Suprapubic skin (tissue), 4 donors: ENCODE measurements around the gene HERC2. TPM values are rescaled to one million over a fixed set of nuclear protein-coding genes. Genes with fewer than 3 reads are reported as not detected.
"Not testable (repeated sequence)": the region's sequence is repeated elsewhere in the genome, so short reads cannot be mapped to it uniquely, and the experiment has no call there.

Source experiments
- DNase-seq, 2 donors: peaks; one replicate each; pipeline ENCODE4 v3.0.0-alpha.2; 2019; ENCODE audit warnings: low spot score in 2 of 2
- H3K27ac ChIP-seq: fragments of 200-600 bp; sonication (generic); one replicate; pipeline ENCODE4 v1.5.1; 2019
- H3K27me3 ChIP-seq: fragments of 200-600 bp; sonication (generic); one replicate; pipeline ENCODE4 v1.5.1; 2019
- H3K36me3 ChIP-seq: fragments of 200-600 bp; sonication (generic); one replicate; pipeline ENCODE4 v1.5.1; 2019
- H3K4me1 ChIP-seq: fragments of 200-600 bp; sonication (generic); one replicate; pipeline ENCODE4 v1.5.1; 2019
- H3K4me3 ChIP-seq: fragments of 200-600 bp; sonication (generic); one replicate; pipeline ENCODE4 v1.5.1; 2019; ENCODE audit warnings: mild to moderate bottlenecking
- H3K9me3 ChIP-seq: fragments of 200-600 bp; sonication (generic); one replicate; pipeline ENCODE4 v1.5.1; 2019
- CTCF ChIP-seq, 2 donors: fragments of 200-600 bp in 1 of 2; fragments of 450-650 bp in 1 of 2; sonication (generic) in 1 of 2; IDR thresholded peaks; one replicate each; pipeline ENCODE4 v1.5.1; 2016 to 2019; ENCODE audit warnings: antibody characterized with exemption in 2 of 2, mild to moderate bottlenecking in 1 of 2, moderate library complexity in 1 of 2
- EP300 ChIP-seq: sonication (generic); formaldehyde crosslinking; IDR thresholded peaks from one replicate; pipeline ENCODE4 v1.6.1; 2017; ENCODE audit warnings: antibody characterized with exemption
- POLR2A ChIP-seq, 2 donors: fragments of 450-650 bp; IDR thresholded peaks; one replicate each; pipeline ENCODE4 v1.6.1; 2017; ENCODE audit warnings: antibody characterized with exemption in 2 of 2, mild to moderate bottlenecking in 2 of 2, moderate library complexity in 2 of 2
- POLR2AphosphoS5 ChIP-seq, 3 donors: sonication (generic); formaldehyde crosslinking; IDR thresholded peaks; one replicate each; pipeline ENCODE4 v1.6.1; 2017; ENCODE audit warnings: antibody characterized with exemption in 3 of 3
- WGBS: methylation state at CpG from one replicate; pipeline ENCODE4 v1.1.5; 2018; 5-methylcytosine and 5-hydroxymethylcytosine counted together
- total RNA-seq, 4 donors: library from RNA; depleted of rRNA; stranded (reverse); fragments of >200 nt; gene quantifications; one replicate each; pipeline ENCODE4 v1.1.0, GENCODE V29; 2016

Gene HERC2
- total RNA-seq, 4 donors from 2014 or later, result 45.2 to 111 (median 73.8) TPM

GRCh38 chr15:28140062-28140461 lies 181.9 kb downstream of the HERC2 start:
- no peaks in the 10 kb centered on the region for H3K27me3 ChIP-seq
- no peak overlapping the region for H3K27ac ChIP-seq
- no peaks in the 10 kb centered on the region for H3K4me1 ChIP-seq
- DNase-seq, result no peak
- TF ChIP-seq POLR2AphosphoS5 (IDR thresholded peaks at IDR 0.05), result no peak
- no peak for TF ChIP-seq CTCF (IDR thresholded peaks at IDR 0.05)
- no peak for TF ChIP-seq POLR2A (IDR thresholded peaks at IDR 0.05)
- TF ChIP-seq EP300, result no peak
- 94% methylated on average over 6 of the region's 6 CpGs for WGBS
- no peaks in the 10 kb centered on the region for H3K9me3 ChIP-seq
- peaks cover 62% of the 10 kb centered on the region for H3K36me3 ChIP-seq
- no peak overlapping the region for H3K4me3 ChIP-seq

GRCh38 chr15:28137408-28138039 lies 184.5 kb downstream of the HERC2 start:
- H3K27ac ChIP-seq, DNase-seq, H3K27me3 ChIP-seq, H3K4me1 ChIP-seq, H3K9me3 ChIP-seq, H3K4me3 ChIP-seq: not testable (repeated sequence)
- WGBS, result 82% methylated on average over 9 of the region's 9 CpGs
- peaks cover 45% of the 10 kb centered on the region for H3K36me3 ChIP-seq

GRCh38 chr15:28136236-28136904 lies 185.6 kb downstream of the HERC2 start:
- H3K27ac ChIP-seq, H3K4me1 ChIP-seq, H3K4me3 ChIP-seq, H3K9me3 ChIP-seq, H3K27me3 ChIP-seq, DNase-seq: not testable (repeated sequence)
- 69% methylated on average over 6 of the region's 6 CpGs for WGBS
- H3K36me3 ChIP-seq, result peaks cover 46% of the 10 kb centered on the region

GRCh38 chr15:28133281-28133680 lies 188.7 kb downstream of the HERC2 start:
- H3K4me3 ChIP-seq, result no peak overlapping the region
- DNase-seq, result no peak
- H3K36me3 ChIP-seq, result peaks cover 40% of the 10 kb centered on the region
- H3K4me1 ChIP-seq, result no peaks in the 10 kb centered on the region
- no peak for TF ChIP-seq POLR2AphosphoS5 (IDR thresholded peaks at IDR 0.05)
- TF ChIP-seq CTCF (IDR thresholded peaks at IDR 0.05), result no peak
- H3K27ac ChIP-seq, result no peak overlapping the region
- no peaks in the 10 kb centered on the region for H3K9me3 ChIP-seq
- H3K27me3 ChIP-seq, result no peaks in the 10 kb centered on the region

GRCh38 chr15:28132524-28133275 lies 189.3 kb downstream of the HERC2 start:
- WGBS, result 90% methylated on average over 21 of the region's 21 CpGs
- TF ChIP-seq EP300 (no peak), POLR2A (IDR thresholded peaks at IDR 0.05) (no peak), CTCF (IDR thresholded peaks at IDR 0.05) (no peak), POLR2AphosphoS5 (IDR thresholded peaks at IDR 0.05) (no peak)
- no peak overlapping the region for H3K4me3 ChIP-seq
- peaks cover 40% of the 10 kb centered on the region for H3K36me3 ChIP-seq
- no peak for DNase-seq
- H3K4me1 ChIP-seq, result no peaks in the 10 kb centered on the region
- H3K27ac ChIP-seq, result no peak overlapping the region
- no peaks in the 10 kb centered on the region for H3K9me3 ChIP-seq
- no peaks in the 10 kb centered on the region for H3K27me3 ChIP-seq

- DNase-seq, result no peak
- WGBS, result 88% methylated on average over 13 of the region's 13 CpGs
- Histone ChIP-seq H3K27me3 (no peaks in the 10 kb centered on the region), H3K27ac (no peak overlapping the region), H3K4me1 (no peaks in the 10 kb centered on the region), H3K36me3 (peaks cover 42% of the 10 kb centered on the region), H3K4me3 (no peak overlapping the region), H3K9me3 (no peaks in the 10 kb centered on the region)
- no peak for TF ChIP-seq CTCF (IDR thresholded peaks at IDR 0.05)
- TF ChIP-seq POLR2AphosphoS5 (IDR thresholded peaks at IDR 0.05), result no peak
- TF ChIP-seq EP300, result no peak
- no peak for TF ChIP-seq POLR2A (IDR thresholded peaks at IDR 0.05)
Observed at GRCh38 chr15:28131946-28132345, 190.0 kb downstream of the HERC2 start.
